Effector memory CD8-positive, alpha-beta T cell (primary cell): Measurements from ENCODE around the gene STAT5B.
A peak's percentile ranks its signal among the peaks of the same experiment; 100 is the strongest.

Experiments used
- ATAC-seq: fragments of 150-1000 bp; cut with Tn5 transposase; replicated peaks from 2 replicates; pipeline ENCODE4 v1.10.0; 2021; ENCODE audit warnings: mild to moderate bottlenecking, moderate library complexity
- DNase-seq, 3 experiments: peaks; one replicate each; pipeline ENCODE4 v3.0.0; 2021
- H3K27ac Mint-ChIP-seq, 2 donors: one replicate each; pipeline ENCODE4 v1.8.0; 2022; ENCODE audit warnings: mild to moderate bottlenecking in 2 of 2, mixed read lengths in 2 of 2, moderate library complexity in 2 of 2
- H3K27me3 Mint-ChIP-seq, 2 donors: one replicate each; pipeline ENCODE4 v1.8.0; 2022; ENCODE audit warnings: mixed read lengths in 2 of 2
- H3K36me3 Mint-ChIP-seq: one replicate; pipeline ENCODE4 v1.8.0; 2022; ENCODE audit warnings: mild to moderate bottlenecking, moderate library complexity, mixed read lengths; ENCODE audit not compliant: insufficient read depth
- H3K4me1 Mint-ChIP-seq, 2 donors: one replicate each; pipeline ENCODE4 v1.8.0; 2022; ENCODE audit warnings: low read depth in 2 of 2, mixed read lengths in 2 of 2
- H3K4me3 Mint-ChIP-seq, 2 donors: one replicate each; pipeline ENCODE4 v1.8.0; 2022; ENCODE audit warnings: mild to moderate bottlenecking in 2 of 2, mixed read lengths in 2 of 2, moderate library complexity in 2 of 2
- H3K9me3 Mint-ChIP-seq, 2 donors: one replicate each; pipeline ENCODE4 v1.8.0; 2022; ENCODE audit warnings: mixed read lengths in 2 of 2

Gene STAT5B

DNA sequence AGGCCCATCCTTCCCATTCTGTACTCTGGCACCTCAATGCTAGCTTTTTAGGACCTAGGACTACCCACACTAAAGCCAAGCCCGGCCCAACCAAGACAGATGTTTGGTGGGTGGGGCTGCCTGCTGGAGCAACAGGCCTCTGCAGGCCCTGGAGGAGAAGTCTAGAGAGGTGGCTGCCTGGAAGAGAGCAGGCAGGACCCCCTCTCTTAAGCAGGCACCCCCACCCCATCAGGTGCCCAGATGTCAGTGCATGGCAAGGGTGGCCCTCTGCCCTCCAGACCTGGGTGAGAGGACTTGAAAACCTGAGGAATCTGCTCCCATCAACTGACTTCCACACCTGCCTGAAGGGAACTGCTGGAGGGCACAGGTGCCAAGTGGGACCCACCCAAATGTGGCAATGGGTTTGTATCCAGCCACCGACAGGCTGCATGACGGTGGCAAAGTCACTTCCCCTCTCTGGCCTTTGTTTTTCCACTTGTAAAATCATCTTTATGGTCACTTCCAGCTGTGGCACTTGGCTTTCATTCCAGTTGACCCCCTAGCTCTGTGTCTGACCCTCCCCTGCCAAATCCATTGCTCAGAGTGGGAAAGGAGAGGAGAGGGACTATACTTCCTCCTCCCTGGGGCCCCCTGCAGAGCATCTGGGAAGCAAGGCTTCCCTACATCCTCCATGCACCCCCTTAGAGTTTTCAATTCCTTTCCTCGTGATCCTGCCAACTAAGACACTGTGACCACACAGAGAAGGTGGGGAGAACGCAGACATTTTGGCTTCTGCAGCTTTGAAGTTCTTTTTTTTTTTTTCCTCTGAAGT is 10.4 kb upstream of the STAT5B start:
- no peak for DNase-seq
- no peaks in the 10 kb centered on the region for H3K27me3 Mint-ChIP-seq
- ATAC-seq = no peak
- H3K4me3 Mint-ChIP-seq = peak overlapping the region; percentile 96 to 98
- H3K36me3 Mint-ChIP-seq = peaks cover 40% of the 10 kb centered on the region
- peak overlapping the region; percentile 99 for H3K27ac Mint-ChIP-seq
- peaks cover 42% of the 10 kb centered on the region in 2 donors for H3K4me1 Mint-ChIP-seq
- no peaks in the 10 kb centered on the region for H3K9me3 Mint-ChIP-seq

GRCh38 chr17:42285346-42286050 is 9.3 kb upstream of the STAT5B start:
- ATAC-seq (no peak), DNase-seq (no peak)
- peak overlapping the region; percentile 96 to 98 for H3K4me3 Mint-ChIP-seq
- peak overlapping the region; percentile 82 to 87 for H3K27ac Mint-ChIP-seq
- H3K4me1 Mint-ChIP-seq = peaks cover 37 to 38% of the 10 kb centered on the region in 2 donors
- peaks cover 33% of the 10 kb centered on the region for H3K36me3 Mint-ChIP-seq
- no peaks in the 10 kb centered on the region for H3K9me3 Mint-ChIP-seq
- H3K27me3 Mint-ChIP-seq = no peaks in the 10 kb centered on the region

DNA sequence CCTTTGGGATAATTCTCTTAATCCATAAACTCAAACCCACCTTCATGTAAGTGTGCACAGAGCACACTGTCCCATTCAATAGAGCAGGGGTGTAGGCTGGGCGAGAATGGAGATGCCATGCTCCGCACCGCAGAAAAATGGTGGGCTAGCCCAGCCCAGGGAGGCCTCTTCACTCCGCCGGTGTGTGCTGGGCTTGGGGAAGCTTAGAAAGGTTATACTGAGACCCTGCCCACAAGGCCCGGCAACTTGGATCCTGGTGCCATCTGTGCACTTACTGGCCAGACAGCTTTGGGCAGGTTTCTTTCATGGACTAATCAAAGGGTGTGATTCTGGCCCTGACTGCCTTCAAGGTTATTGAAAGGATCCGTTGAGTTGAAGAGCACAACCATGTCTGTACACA is 8.4 kb upstream of the STAT5B start:
- Mint-ChIP-seq H3K36me3 (peaks cover 24% of the 10 kb centered on the region), H3K27me3 (no peaks in the 10 kb centered on the region), H3K27ac (no peak overlapping the region), H3K4me3 (no peak overlapping the region), H3K4me1 (peaks cover 28 to 31% of the 10 kb centered on the region in 2 donors), H3K9me3 (no peaks in the 10 kb centered on the region)
- DNase-seq (no peak), ATAC-seq (no peak)

GRCh38 chr17:42284024-42284369 is 7.8 kb upstream of the STAT5B start:
- H3K27ac Mint-ChIP-seq = no peak overlapping the region
- no peak for ATAC-seq
- H3K4me3 Mint-ChIP-seq = no peak overlapping the region
- DNase-seq = no peak
- no peaks in the 10 kb centered on the region for H3K27me3 Mint-ChIP-seq
- H3K9me3 Mint-ChIP-seq = no peaks in the 10 kb centered on the region
- H3K36me3 Mint-ChIP-seq = peaks cover 19% of the 10 kb centered on the region
- peaks cover 22 to 25% of the 10 kb centered on the region in 2 donors for H3K4me1 Mint-ChIP-seq

- no peak overlapping the region for H3K4me3 Mint-ChIP-seq
- H3K4me1 Mint-ChIP-seq = peaks cover 21 to 23% of the 10 kb centered on the region in 2 donors
- peaks cover 19% of the 10 kb centered on the region for H3K36me3 Mint-ChIP-seq
- DNase-seq (no peak), ATAC-seq (no peak)
- no peaks in the 10 kb centered on the region for H3K27me3 Mint-ChIP-seq
- peak overlapping the region in 1 of 2 donors; percentile 52 for H3K27ac Mint-ChIP-seq
- no peaks in the 10 kb centered on the region for H3K9me3 Mint-ChIP-seq
Observed at GRCh38 chr17:42283241-42284023, 7.2 kb upstream of the STAT5B start.

DNA sequence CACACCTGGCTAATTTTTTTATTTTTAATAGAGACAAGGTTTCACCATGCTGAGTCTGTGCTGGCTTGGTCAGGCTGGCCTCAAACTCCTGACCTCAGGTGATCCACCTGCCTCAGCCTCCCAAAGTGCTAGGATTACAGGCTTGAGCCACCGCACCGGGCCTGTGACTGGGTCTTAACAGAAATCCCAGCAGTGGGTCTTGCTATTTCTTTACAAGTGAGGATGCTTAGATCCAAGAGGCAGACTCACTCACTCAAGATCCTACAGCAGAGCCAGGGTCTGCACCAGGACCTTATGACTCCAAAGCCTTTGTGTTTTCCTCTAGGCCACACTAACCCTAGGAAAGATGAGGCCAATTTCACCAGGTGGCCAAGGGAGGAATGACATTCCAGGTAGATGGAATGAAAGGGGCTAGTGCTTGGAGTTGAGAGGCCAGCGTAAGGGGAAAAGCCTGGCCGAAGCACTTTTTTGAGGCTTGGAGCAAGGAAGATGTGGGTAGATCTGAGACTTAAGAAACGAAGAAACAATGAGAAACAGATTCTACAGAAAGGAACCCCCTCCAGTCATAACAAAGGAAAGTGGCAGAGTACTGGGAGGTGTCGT is 6.4 kb upstream of the STAT5B start:
- DNase-seq (no peak), ATAC-seq (no peak)
- Mint-ChIP-seq H3K27ac (peak overlapping the region in 1 of 2 donors; percentile 52), H3K4me1 (peaks cover 17 to 24% of the 10 kb centered on the region in 2 donors), H3K4me3 (no peak overlapping the region), H3K27me3 (no peaks in the 10 kb centered on the region), H3K9me3 (no peaks in the 10 kb centered on the region), H3K36me3 (peaks cover 19% of the 10 kb centered on the region)

DNA sequence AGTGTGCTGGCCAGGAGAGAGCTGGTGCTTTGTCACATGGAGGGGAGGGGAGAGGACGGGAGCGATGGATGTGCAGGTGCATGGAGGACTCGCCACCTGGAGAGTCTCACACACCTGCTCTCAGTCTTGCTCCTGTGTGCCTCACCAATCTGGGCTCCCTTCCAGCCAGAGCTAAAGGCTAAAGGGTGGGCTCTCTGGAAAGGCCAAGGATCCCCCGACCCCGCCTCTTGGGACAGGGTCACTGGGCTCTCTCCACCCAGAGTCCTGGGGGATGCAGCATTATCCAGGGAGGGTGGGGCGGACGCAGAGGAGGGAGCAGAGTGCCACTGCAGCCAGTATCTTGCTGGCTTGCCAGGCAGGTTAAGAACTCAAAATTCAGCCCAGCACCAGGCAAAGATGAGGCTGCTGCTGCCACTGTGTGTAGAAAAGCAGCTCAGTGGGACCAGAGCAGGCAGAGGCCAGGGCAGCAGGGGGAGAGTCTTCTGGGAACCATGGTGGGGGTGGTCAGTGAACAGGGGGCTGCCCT is 5.4 kb upstream of the STAT5B start:
- Mint-ChIP-seq H3K4me3 (no peak overlapping the region), H3K27ac (peak overlapping the region in 1 of 2 donors; percentile 16), H3K27me3 (no peaks in the 10 kb centered on the region)

DNA sequence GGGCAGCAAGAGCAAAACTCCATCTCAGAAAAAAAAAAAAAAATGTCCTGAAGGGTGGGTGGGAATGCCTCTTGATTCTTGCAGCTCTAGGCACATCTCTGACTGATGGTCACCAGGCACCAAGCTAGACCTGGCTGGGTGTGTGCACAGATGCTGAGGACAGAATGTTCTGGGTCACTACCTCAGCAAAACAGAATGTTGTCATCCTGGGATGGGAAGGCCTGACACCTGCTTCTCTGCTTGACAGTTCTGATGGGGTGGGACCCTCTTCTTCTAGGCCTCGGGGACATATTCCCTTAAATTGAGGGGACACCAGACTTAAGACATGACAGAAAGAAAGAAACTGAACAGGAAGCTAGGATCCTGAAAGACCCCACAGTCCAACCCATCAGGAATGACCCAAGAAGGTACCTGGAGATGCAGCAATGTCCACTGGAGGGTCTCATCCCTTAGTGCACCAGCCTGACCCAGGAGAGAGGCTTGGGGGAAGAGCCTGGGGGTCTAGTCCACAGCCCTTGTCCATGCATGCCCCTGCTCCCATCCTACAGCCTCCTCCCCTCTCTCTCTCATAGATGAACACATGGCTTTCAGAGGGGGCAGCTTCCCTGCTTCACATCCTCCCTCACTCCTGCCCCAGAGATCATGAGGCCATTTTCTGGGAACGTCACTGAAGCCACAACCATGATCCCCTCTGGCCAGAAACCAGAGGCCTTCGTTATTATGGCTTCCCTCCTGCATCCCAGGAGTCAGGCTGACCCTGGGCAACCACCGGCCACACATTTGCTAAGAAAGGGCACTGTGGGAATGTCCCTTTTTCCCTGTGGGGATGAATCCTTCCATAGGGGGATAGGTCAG is 3.8 kb upstream of the STAT5B start:
- ATAC-seq (no peak), DNase-seq (no peak)
- Mint-ChIP-seq H3K27me3 (no peaks in the 10 kb centered on the region), H3K36me3 (peaks cover 34% of the 10 kb centered on the region), H3K27ac (no peak overlapping the region), H3K4me3 (no peak overlapping the region), H3K9me3 (no peaks in the 10 kb centered on the region), H3K4me1 (peaks cover 15 to 16% of the 10 kb centered on the region in 2 donors)

More for the DNA sequence above, 5.4 kb upstream of the STAT5B start:
- H3K4me1 Mint-ChIP-seq = peaks cover 17 to 20% of the 10 kb centered on the region in 2 donors
- peaks cover 21% of the 10 kb centered on the region for H3K36me3 Mint-ChIP-seq
- no peaks in the 10 kb centered on the region for H3K9me3 Mint-ChIP-seq
- ATAC-seq = no peak
- no peak for DNase-seq

GRCh38 chr17:42277342-42277712 is 1.1 kb upstream of the STAT5B start:
- no peaks in the 10 kb centered on the region for H3K27me3 Mint-ChIP-seq
- peak overlapping the region; percentile 84 to 89 for H3K4me3 Mint-ChIP-seq
- ATAC-seq (no peak), DNase-seq (no peak)
- peak overlapping the region; percentile 93 to 96 for H3K27ac Mint-ChIP-seq
- peaks cover 30 to 35% of the 10 kb centered on the region in 2 donors for H3K4me1 Mint-ChIP-seq
- H3K36me3 Mint-ChIP-seq = peaks cover 54% of the 10 kb centered on the region
- no peaks in the 10 kb centered on the region for H3K9me3 Mint-ChIP-seq

- H3K4me1 Mint-ChIP-seq = peaks cover 36 to 41% of the 10 kb centered on the region in 2 donors
- H3K27me3 Mint-ChIP-seq = no peaks in the 10 kb centered on the region
- peak overlapping the region; percentile 93 to 96 for H3K27ac Mint-ChIP-seq
- no peak for ATAC-seq
- H3K9me3 Mint-ChIP-seq = no peaks in the 10 kb centered on the region
- peaks cover 54% of the 10 kb centered on the region for H3K36me3 Mint-ChIP-seq
- H3K4me3 Mint-ChIP-seq = peak overlapping the region; percentile 84 to 89
- no peak for DNase-seq
Observed at GRCh38 chr17:42276609-42277341, 584 bp upstream of the STAT5B start.

- no peaks in the 10 kb centered on the region for H3K27me3 Mint-ChIP-seq
- H3K27ac Mint-ChIP-seq = peak overlapping the region; percentile 93 to 97
Observed at GRCh38 chr17:42275527-42276358, 448 bp downstream of the STAT5B start.

More at GRCh38 chr17:42275527-42276358, 448 bp downstream of the STAT5B start:
- H3K9me3 Mint-ChIP-seq = no peaks in the 10 kb centered on the region
- DNase-seq (peak; percentile 33 to 48 (median 37)), ATAC-seq (peak; percentile 40)
- peak overlapping the region; percentile 89 to 92 for H3K4me3 Mint-ChIP-seq
- H3K36me3 Mint-ChIP-seq = peaks cover 54% of the 10 kb centered on the region
- H3K4me1 Mint-ChIP-seq = peaks cover 45 to 51% of the 10 kb centered on the region in 2 donors
